Progenitor cell of endocrine pancreas (in vitro differentiated cells): ENCODE results near the gene MT1M. TPM values are rescaled to one million over a fixed set of nuclear protein-coding genes. Genes with fewer than 3 reads are reported as not detected.

Source experiments
- DNase-seq: peaks from one replicate; pipeline ENCODE4 v3.0.0; 2021; ENCODE audit warnings: low spot score; ENCODE audit not compliant: unreplicated experiment
- H3K27ac Mint-ChIP-seq: 2 replicates; pipeline ENCODE4 v1.8.0; 2021; ENCODE audit warnings: mild to moderate bottlenecking, moderate library complexity, mixed read lengths
- H3K27me3 Mint-ChIP-seq: 2 replicates; pipeline ENCODE4 v1.8.0; 2021; ENCODE audit warnings: mixed read lengths
- H3K36me3 Mint-ChIP-seq: 2 replicates; pipeline ENCODE4 v1.8.0; 2022; ENCODE audit warnings: mixed read lengths; ENCODE audit not compliant: insufficient read depth
- H3K4me1 Mint-ChIP-seq: 2 replicates; pipeline ENCODE4 v1.8.0; 2021; ENCODE audit warnings: low read depth, mixed read lengths
- H3K4me3 Mint-ChIP-seq: 2 replicates; pipeline ENCODE4 v1.8.0; 2021; ENCODE audit warnings: low read depth, mild to moderate bottlenecking, moderate library complexity, mixed read lengths
- H3K9me3 Mint-ChIP-seq: 2 replicates; pipeline ENCODE4 v1.8.0; 2021; ENCODE audit warnings: low read depth, mixed read lengths
- total RNA-seq: library from RNA; stranded (reverse); gene quantifications from 2 replicates; pipeline ENCODE4 v1.2.1, GENCODE V29; 2021
- TF ChIP-seq, protein P1 (sequence below): fragments of 200-600 bp; sonication (generic); IDR thresholded peaks from one replicate; pipeline ENCODE4 v1.5.0; 2021; ENCODE audit warnings: antibody characterized with exemption, mild to moderate bottlenecking; ENCODE audit not compliant: unreplicated experiment

Gene MT1M
- total RNA-seq, 1 donor from 2014 or later: not detected

GRCh38 chr16:56649271-56649670 lies 16.8 kb downstream of the MT1M start:
- Mint-ChIP-seq H3K36me3 (no peaks in the 10 kb centered on the region), H3K27me3 (peaks cover 91% of the 10 kb centered on the region), H3K27ac (no peak overlapping the region), H3K4me1 (no peaks in the 10 kb centered on the region), H3K9me3 (no peaks in the 10 kb centered on the region), H3K4me3 (no peak overlapping the region)
- no peak for DNase-seq
- TF ChIP-seq, protein P1, sequence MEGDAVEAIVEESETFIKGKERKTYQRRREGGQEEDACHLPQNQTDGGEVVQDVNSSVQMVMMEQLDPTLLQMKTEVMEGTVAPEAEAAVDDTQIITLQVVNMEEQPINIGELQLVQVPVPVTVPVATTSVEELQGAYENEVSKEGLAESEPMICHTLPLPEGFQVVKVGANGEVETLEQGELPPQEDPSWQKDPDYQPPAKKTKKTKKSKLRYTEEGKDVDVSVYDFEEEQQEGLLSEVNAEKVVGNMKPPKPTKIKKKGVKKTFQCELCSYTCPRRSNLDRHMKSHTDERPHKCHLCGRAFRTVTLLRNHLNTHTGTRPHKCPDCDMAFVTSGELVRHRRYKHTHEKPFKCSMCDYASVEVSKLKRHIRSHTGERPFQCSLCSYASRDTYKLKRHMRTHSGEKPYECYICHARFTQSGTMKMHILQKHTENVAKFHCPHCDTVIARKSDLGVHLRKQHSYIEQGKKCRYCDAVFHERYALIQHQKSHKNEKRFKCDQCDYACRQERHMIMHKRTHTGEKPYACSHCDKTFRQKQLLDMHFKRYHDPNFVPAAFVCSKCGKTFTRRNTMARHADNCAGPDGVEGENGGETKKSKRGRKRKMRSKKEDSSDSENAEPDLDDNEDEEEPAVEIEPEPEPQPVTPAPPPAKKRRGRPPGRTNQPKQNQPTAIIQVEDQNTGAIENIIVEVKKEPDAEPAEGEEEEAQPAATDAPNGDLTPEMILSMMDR: no peak

GRCh38 chr16:56649820-56650219 lies 17.4 kb downstream of the MT1M start:
- TF ChIP-seq, protein P1: no peak
- Mint-ChIP-seq H3K36me3 (no peaks in the 10 kb centered on the region), H3K4me1 (no peaks in the 10 kb centered on the region), H3K27me3 (peaks cover 90% of the 10 kb centered on the region), H3K27ac (no peak overlapping the region), H3K9me3 (no peaks in the 10 kb centered on the region), H3K4me3 (no peak overlapping the region)
- no peak for DNase-seq

DNA sequence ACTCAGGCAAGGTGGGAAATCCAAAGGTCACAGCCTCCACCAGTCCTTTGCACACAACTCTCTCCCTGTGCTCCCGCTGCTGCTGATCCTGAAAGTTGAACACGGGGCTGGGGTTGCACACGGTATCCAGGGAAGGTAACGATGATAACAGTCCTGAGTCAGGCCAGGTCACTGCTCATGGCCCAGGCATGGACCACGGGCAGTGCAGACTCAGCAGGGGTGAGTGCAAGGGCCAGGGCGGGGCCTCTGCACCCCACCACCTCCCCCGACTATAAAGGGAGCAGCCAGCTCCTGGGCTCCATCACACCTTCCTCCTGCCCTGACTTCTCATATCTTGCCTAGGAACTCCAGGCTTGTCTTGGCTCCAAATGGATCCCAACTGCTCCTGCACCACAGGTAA lies 19.1 kb downstream of the MT1M start, which contains the start of gene MT1B:
TSS of gene MT1B (plus strand) at position 301 of the 400 bp plus-strand sequence. CDS start at position 369, 68 bp downstream.
- no peaks in the 10 kb centered on the region for H3K9me3 Mint-ChIP-seq
- H3K36me3 Mint-ChIP-seq: no peaks in the 10 kb centered on the region
- TF ChIP-seq, protein P1: no peak
- H3K4me1 Mint-ChIP-seq: no peaks in the 10 kb centered on the region
- H3K4me3 Mint-ChIP-seq: no peak within 1 kb of the TSS
- DNase-seq: no peak
- H3K27me3 Mint-ChIP-seq: peaks cover 85% of the 10 kb centered on the region
- no peak within 1 kb of the TSS for H3K27ac Mint-ChIP-seq

DNA sequence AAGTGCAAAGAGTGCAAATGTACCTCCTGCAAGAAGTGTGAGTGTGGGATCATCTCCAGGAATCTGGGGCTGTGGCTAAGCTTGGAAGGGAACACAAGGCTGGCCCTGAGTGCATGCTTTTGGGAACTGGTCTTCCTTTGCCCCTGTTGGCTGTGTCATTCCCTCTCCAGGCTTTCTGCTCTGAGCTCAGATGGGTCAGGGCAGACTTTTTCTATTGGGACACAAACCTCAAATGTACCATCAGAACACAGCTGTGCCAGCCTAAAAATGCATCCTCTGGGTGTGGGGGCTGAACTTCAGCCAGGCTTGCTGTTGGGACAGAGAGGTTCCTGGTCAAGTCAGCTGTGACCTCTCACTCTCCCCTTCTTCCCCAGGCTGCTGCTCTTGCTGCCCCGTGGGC lies 20.1 kb downstream of the MT1M start:
- no peak overlapping the region for H3K27ac Mint-ChIP-seq
- H3K4me3 Mint-ChIP-seq: no peak overlapping the region
- H3K4me1 Mint-ChIP-seq: no peaks in the 10 kb centered on the region
- H3K9me3 Mint-ChIP-seq: no peaks in the 10 kb centered on the region
- DNase-seq: no peak
- TF ChIP-seq, protein P1: no peak
- no peaks in the 10 kb centered on the region for H3K36me3 Mint-ChIP-seq
- peaks cover 83% of the 10 kb centered on the region for H3K27me3 Mint-ChIP-seq

- Mint-ChIP-seq H3K27ac (no peak overlapping the region), H3K4me3 (no peak overlapping the region), H3K36me3 (no peaks in the 10 kb centered on the region), H3K4me1 (peaks cover 4% of the 10 kb centered on the region), H3K27me3 (peaks cover 83% of the 10 kb centered on the region), H3K9me3 (no peaks in the 10 kb centered on the region)
- TF ChIP-seq, protein P1: no peak
- DNase-seq: no peak
Measured at GRCh38 chr16:56653218-56653617, 20.8 kb downstream of the MT1M start.
